ENCODE measurements around the gene WASF2.
"Not testable (repeated sequence)": the region's sequence is repeated elsewhere in the genome, so short reads cannot be mapped to it uniquely, and the experiment has no call there.

WASF2 gene

GRCh38 chr1:27438621-27439061, 51.3 kb downstream of the WASF2 start:
- no peak for DNase-seq (ENCODE audit: low read depth)
- no peak overlapping the region for H3K4me3 ChIP-seq (ENCODE audit: low read depth, low read length)
- TF ChIP-seq CTCF (IDR thresholded peaks at IDR 0.05; ENCODE audit: control insufficient read depth, extremely low read depth, insufficient read depth) = no peak

- TF ChIP-seq CTCF (IDR thresholded peaks at IDR 0.05; ENCODE audit: control insufficient read depth, extremely low read depth, insufficient read depth) = no peak
- peak; percentile 25 for DNase-seq (ENCODE audit: low read depth)
- no peak overlapping the region for H3K4me3 ChIP-seq (ENCODE audit: low read depth, low read length)
Measured at GRCh38 chr1:27436204-27437159, 53.5 kb downstream of the WASF2 start.

- DNase-seq (ENCODE audit: low read depth) = no peak
- no peak overlapping the region for H3K4me3 ChIP-seq (ENCODE audit: low read depth, low read length)
- TF ChIP-seq CTCF (IDR thresholded peaks at IDR 0.05; ENCODE audit: control insufficient read depth, extremely low read depth, insufficient read depth) = no peak
Measured at GRCh38 chr1:27435566-27436203, 54.3 kb downstream of the WASF2 start.

- TF ChIP-seq CTCF (IDR thresholded peaks at IDR 0.05; ENCODE audit: control insufficient read depth, extremely low read depth, insufficient read depth) = no peak
- no peak overlapping the region for H3K4me3 ChIP-seq (ENCODE audit: low read depth, low read length)
- no peak for DNase-seq (ENCODE audit: low read depth)
Measured at GRCh38 chr1:27433706-27434105, 56.3 kb downstream of the WASF2 start.

GRCh38 chr1:27432725-27433124, 57.2 kb downstream of the WASF2 start:
- H3K4me3 ChIP-seq (ENCODE audit: low read depth, low read length); DNase-seq (ENCODE audit: low read depth): not testable (repeated sequence)

- no peak overlapping the region for H3K4me3 ChIP-seq (ENCODE audit: low read depth, low read length)
- TF ChIP-seq CTCF (IDR thresholded peaks at IDR 0.05; ENCODE audit: control insufficient read depth, extremely low read depth, insufficient read depth) = no peak
- DNase-seq (ENCODE audit: low read depth) = no peak
Measured at GRCh38 chr1:27431601-27431940, 58.4 kb downstream of the WASF2 start.

- no peak for TF ChIP-seq CTCF (IDR thresholded peaks at IDR 0.05; ENCODE audit: control insufficient read depth, extremely low read depth, insufficient read depth)
- H3K4me3 ChIP-seq (ENCODE audit: low read depth, low read length) = no peak overlapping the region
- no peak for DNase-seq (ENCODE audit: low read depth)
Measured at GRCh38 chr1:27430903-27431600, 58.9 kb downstream of the WASF2 start.

Data from LNCaP clone FGC (cell line).